Tibial nerve (tissue), 4 donors: ENCODE measurements around the gene PVRIG. TPM values are rescaled to one million over a fixed set of nuclear protein-coding genes. Genes with fewer than 3 reads are reported as not detected.
"Not testable (repeated sequence)": the region's sequence is repeated elsewhere in the genome, so short reads cannot be mapped to it uniquely, and the experiment has no call there.

ENCODE experiments used
- DNase-seq, 2 donors: peaks; one replicate each; pipeline ENCODE4 v3.0.0-alpha.2; 2019; ENCODE audit warnings: low spot score in 2 of 2
- H3K27ac ChIP-seq, 4 donors: fragments of 200-600 bp; sonication (generic) in 3 of 4; one replicate each; pipeline ENCODE4 v1.5.1; 2017 to 2019; ENCODE audit warnings: mild to moderate bottlenecking in 1 of 4
- H3K27me3 ChIP-seq, 2 donors: fragments of 200-600 bp; sonication (generic) in 1 of 2; one replicate each; pipeline versions ENCODE4 v1.5.1 to v1.6.0; 2017 to 2019
- H3K36me3 ChIP-seq, 3 donors: fragments of 200-600 bp; sonication (generic); one replicate each; pipeline ENCODE4 v1.5.1; 2018 to 2019
- H3K4me1 ChIP-seq, 4 donors: fragments of 200-600 bp; sonication (generic) in 3 of 4; one replicate each; pipeline ENCODE4 v1.5.1; 2017 to 2019
- H3K4me3 ChIP-seq, 4 donors: fragments of 200-600 bp; sonication (generic) in 3 of 4; one replicate each; pipeline ENCODE4 v1.5.1; 2017 to 2019; ENCODE audit warnings: mild to moderate bottlenecking in 1 of 4, moderate library complexity in 1 of 4
- H3K9me3 ChIP-seq, 4 donors: fragments of 200-600 bp; sonication (generic) in 3 of 4; one replicate each; pipeline ENCODE4 v1.5.1; 2017 to 2019
- CTCF ChIP-seq, 5 experiments: fragments of 200-600 bp in 3 of 5; fragments of 450-650 bp in 2 of 5; sonication (generic) in 3 of 5; IDR thresholded peaks; one replicate each; pipeline ENCODE4 v1.5.1; 2016 to 2019; ENCODE audit warnings: antibody characterized with exemption in 5 of 5, mild to moderate bottlenecking in 3 of 5, moderate library complexity in 2 of 5
- EP300 ChIP-seq, 2 donors: sonication (generic); formaldehyde crosslinking; IDR thresholded peaks; one replicate each; pipeline ENCODE4 v1.6.1; 2017; ENCODE audit warnings: antibody characterized with exemption in 2 of 2, mild to moderate bottlenecking in 1 of 2
- POLR2A ChIP-seq, 2 donors: fragments of 450-650 bp; IDR thresholded peaks; one replicate each; pipeline ENCODE4 v1.6.1; 2017; ENCODE audit warnings: antibody characterized with exemption in 2 of 2, mild to moderate bottlenecking in 2 of 2, moderate library complexity in 2 of 2
- WGBS, 2 donors: methylation state at CpG; one replicate each; pipeline ENCODE4 v1.1.5; 2018; 5-methylcytosine and 5-hydroxymethylcytosine counted together
- total RNA-seq, 4 donors: library from RNA; depleted of rRNA; stranded (reverse); fragments of >200 nt; gene quantifications; one replicate each; pipeline ENCODE4 v1.1.0, GENCODE V29; 2016

Gene PVRIG
- total RNA-seq, 4 donors from 2014 or later, result 0.78 TPM; not detected in 3

GRCh38 chr7:100257017-100257416 lies 37.3 kb downstream of the PVRIG start:
- Histone ChIP-seq H3K36me3 (no peaks in the 10 kb centered on the region), H3K27ac (no peak overlapping the region), H3K27me3 (no peaks in the 10 kb centered on the region), H3K9me3 (no peaks in the 10 kb centered on the region), H3K4me3 (no peak overlapping the region), H3K4me1 (no peaks in the 10 kb centered on the region)
- TF ChIP-seq EP300 (IDR thresholded peaks at IDR 0.05), result no peak
- TF ChIP-seq CTCF (IDR thresholded peaks at IDR 0.05), result no peak
- DNase-seq, result no peak
- WGBS, 2 donors, result 93% methylated on average over 7 of the region's 7 CpGs

- 70 to 71% methylated on average over 8 of the region's 8 CpGs for WGBS, 2 donors
Observed at GRCh38 chr7:100259984-100260383, 40.2 kb downstream of the PVRIG start.

GRCh38 chr7:100262896-100263295 lies 43.1 kb downstream of the PVRIG start:
- WGBS, 2 donors, result 95 to 100% methylated on average over 4 of the region's 4 CpGs
- H3K9me3 ChIP-seq, H3K27ac ChIP-seq, DNase-seq, H3K4me3 ChIP-seq, H3K27me3 ChIP-seq, H3K36me3 ChIP-seq, H3K4me1 ChIP-seq: not testable (repeated sequence)

More at GRCh38 chr7:100259984-100260383, 40.2 kb downstream of the PVRIG start:
- H3K4me3 ChIP-seq, DNase-seq, H3K36me3 ChIP-seq, H3K27me3 ChIP-seq, H3K9me3 ChIP-seq, H3K4me1 ChIP-seq, H3K27ac ChIP-seq: not testable (repeated sequence)

- not testable (repeated sequence) for H3K27ac ChIP-seq
- WGBS, 2 donors, result 91% methylated on average over 4 of the region's 4 CpGs
Observed at GRCh38 chr7:100264223-100264622, 44.5 kb downstream of the PVRIG start.

GRCh38 chr7:100264669-100265165 lies 45.0 kb downstream of the PVRIG start:
- H3K36me3 ChIP-seq, H3K9me3 ChIP-seq, H3K27ac ChIP-seq, H3K4me3 ChIP-seq, DNase-seq, H3K27me3 ChIP-seq: not testable (repeated sequence)
- peaks cover 0 to 15% (median 2%) of the 10 kb centered on the region in 4 donors for H3K4me1 ChIP-seq
- WGBS, 2 donors, result 71 to 77% methylated on average over 7 of the region's 7 CpGs

More at GRCh38 chr7:100264223-100264622, 44.5 kb downstream of the PVRIG start:
- not testable (repeated sequence) for H3K4me3 ChIP-seq, H3K36me3 ChIP-seq, H3K4me1 ChIP-seq, DNase-seq, H3K27me3 ChIP-seq, H3K9me3 ChIP-seq

GRCh38 chr7:100265851-100266250 lies 46.1 kb downstream of the PVRIG start:
- H3K4me3 ChIP-seq, H3K27me3 ChIP-seq, H3K27ac ChIP-seq, H3K9me3 ChIP-seq, H3K36me3 ChIP-seq, DNase-seq: not testable (repeated sequence)
- H3K4me1 ChIP-seq, result peaks cover 0 to 23% (median 4%) of the 10 kb centered on the region in 4 donors
- WGBS, 2 donors, result 71 to 80% methylated on average over 5 of the region's 5 CpGs

GRCh38 chr7:100266576-100267354 lies 47.0 kb downstream of the PVRIG start:
- Histone ChIP-seq H3K4me3 (no peak overlapping the region), H3K27me3 (no peaks in the 10 kb centered on the region), H3K36me3 (no peaks in the 10 kb centered on the region), H3K27ac (no peak overlapping the region), H3K9me3 (no peaks in the 10 kb centered on the region), H3K4me1 (peaks cover 0 to 27% (median 4%) of the 10 kb centered on the region in 4 donors)
- no peak for TF ChIP-seq EP300 (IDR thresholded peaks at IDR 0.05)
- no peak for TF ChIP-seq CTCF (IDR thresholded peaks at IDR 0.05)
- no peak for TF ChIP-seq POLR2A (IDR thresholded peaks at IDR 0.05)
- no peak for DNase-seq
- WGBS, 2 donors, result 87 to 88% methylated on average over 10 of the region's 10 CpGs
